ENCODE measurements around the gene B3GNT3.

B3GNT3 gene

DNA sequence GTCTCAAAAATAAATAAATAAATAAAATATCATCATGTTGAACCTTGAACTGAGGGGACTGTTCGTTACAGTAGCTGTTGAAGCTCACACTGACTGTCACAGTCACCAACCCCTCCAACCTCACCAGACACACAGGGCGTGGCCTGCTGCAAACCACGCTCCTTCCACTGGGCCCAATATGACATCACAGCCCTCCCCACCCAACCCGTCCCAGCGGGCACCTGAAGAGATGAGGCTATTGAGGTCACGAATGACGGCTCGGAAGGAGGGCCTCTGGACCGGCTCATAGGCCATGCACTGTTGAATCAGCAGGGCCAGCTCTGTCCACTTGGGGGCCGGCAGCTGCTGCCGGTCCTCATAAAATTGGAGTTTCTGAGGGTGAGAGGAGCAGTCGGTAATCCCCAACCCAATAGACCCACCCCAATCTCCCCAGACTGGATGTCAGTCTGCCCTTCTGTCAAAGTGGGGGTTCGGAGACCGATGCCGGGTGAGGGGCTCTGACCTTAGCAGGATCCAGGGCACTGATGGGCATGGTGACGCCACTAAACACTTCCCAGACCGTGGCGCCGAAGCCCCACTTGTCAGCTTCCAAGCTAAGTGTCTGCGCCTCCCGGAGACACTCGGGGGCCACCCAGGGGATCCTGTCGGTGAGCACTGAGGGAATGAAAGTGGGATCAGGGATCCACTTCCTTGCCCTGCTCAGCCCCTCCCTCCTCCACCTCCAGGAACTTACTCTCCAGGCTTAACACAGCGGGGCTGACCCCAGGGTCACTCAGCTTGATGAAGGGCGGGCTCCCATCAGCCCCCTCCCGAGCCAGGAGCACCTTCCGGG is 39.6 kb downstream of the B3GNT3 start:
- no peak for DNase-seq (ENCODE audit: low read depth)

DNA sequence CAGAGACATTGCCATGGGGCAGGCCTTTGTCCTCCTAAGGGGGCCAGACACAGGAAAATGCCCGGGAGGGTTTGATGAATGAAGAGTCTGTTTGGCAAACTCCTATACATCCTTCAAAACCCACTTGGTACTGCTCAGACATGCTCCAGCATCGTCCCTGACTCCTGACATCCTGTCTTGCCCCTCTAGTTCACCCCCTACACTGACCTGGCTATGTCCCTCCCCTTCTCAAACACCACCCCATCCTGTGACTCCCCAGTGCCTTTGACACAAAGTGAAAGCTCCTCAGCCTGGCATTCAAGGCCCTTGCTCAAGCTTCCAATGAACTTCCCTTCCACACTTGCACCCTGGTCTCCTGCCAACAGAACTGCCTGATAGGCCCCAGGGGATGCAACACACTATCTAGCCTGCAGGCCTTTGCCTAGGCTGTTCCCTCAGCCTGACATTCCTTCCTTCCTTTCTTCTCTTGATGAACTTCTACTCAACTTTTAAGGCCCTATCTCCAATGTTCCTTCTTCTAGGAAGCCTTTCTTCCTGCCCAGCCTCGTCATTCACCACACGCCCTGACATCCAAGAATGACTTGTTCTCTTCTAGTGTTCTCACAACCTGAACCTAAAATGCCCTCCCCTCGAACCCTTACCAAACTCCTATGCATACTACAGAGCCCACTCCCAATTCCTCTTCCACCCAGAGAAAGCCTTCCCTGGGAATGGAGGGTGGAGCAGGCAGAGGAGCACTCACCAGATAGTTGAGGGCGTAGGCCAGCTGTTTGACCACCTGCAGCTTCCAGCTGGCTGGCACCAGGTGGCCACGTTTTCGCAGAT is 40.5 kb downstream of the B3GNT3 start:
- no peak for DNase-seq (ENCODE audit: low read depth)

GRCh38 chr19:17836530-17836929 is 41.6 kb downstream of the B3GNT3 start:
- no peak for DNase-seq (ENCODE audit: low read depth)

- no peak for DNase-seq (ENCODE audit: low read depth)
Observed at GRCh38 chr19:17837972-17838371, 43.0 kb downstream of the B3GNT3 start.

DNA sequence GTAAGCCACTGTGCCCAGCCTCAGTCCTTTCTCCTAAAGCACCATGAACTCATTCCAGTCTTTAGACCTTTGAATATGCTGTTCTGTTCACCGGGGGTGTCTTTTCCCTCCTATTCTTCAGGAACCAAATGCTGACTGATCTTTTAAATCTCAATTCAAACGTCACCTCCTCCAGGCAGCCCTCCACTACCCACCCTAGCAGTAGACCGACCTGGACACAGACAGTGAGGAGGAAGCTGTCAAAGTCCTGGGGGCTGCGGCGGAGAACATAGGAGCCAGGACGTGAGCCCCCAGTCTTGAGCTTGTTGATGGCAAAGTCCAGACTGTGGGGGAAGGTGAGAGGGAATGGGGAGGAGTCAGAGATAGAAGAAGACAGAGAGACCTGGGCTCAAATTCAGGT is 45.1 kb downstream of the B3GNT3 start:
- DNase-seq (ENCODE audit: low read depth) = no peak

DNA sequence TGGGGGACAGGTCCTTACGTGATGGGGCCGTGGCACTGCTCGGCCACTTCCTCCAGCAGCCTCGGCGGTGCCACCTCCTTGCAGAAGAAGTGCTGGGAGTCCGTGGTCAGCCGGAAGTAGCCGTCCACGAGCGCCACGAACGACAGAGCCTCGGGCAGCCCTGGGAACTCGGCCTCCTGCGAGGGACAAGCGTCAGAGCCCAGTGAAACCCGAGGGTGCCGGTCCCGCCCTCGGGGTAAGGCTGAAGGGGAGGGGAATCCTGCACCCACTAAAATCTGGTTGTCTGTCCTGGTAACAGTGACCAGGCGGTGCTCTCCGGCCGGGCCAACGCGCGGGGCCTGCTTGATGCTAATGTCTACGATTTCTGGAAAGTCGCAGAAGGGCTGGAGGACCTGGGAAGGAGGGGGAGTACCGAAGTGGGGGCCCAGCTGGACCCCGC is 46.5 kb downstream of the B3GNT3 start:
- no peak for DNase-seq (ENCODE audit: low read depth)

DNA sequence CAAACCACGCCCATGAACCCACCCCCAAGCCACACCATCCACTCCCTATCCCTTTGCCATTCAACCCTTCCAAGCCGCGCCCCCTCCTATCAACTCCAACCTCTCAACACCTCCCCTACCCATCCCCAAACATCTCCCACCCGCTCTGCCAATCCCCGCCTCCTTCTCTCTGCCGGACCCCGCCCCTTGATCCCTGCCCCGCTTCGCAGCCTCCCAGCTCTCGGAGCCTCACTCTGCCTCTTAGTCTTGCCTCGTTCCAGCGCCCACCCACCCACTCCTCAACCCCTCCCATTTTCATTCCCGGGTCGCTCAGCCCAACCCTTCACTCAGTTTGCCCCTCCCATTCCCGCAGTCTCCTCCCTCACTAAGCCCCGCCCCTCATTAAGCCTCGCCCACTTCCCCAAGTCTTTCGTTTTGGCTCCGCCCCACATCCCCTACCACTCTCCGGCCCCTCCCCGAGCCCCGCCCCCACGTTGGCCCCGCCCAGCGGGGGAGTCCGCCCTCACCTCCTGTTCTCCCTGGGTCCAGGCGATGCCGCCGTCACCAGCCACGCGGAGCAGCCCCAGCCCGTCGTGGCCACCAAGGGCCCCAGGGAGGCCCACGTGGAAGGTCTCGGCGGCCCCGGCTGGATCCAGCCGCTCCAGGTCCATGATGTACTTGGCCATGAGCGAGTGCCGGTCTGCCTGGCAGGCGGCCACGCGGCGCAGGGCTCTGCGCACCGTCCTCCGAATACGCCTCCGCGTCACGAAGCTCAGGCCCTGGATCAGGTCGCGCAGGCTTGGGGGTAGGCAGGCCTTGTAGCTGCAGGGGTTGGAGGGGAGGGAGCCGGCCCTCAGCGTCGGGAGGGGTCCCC is 47.1 kb downstream of the B3GNT3 start:
- no peak for DNase-seq (ENCODE audit: low read depth)

DNA sequence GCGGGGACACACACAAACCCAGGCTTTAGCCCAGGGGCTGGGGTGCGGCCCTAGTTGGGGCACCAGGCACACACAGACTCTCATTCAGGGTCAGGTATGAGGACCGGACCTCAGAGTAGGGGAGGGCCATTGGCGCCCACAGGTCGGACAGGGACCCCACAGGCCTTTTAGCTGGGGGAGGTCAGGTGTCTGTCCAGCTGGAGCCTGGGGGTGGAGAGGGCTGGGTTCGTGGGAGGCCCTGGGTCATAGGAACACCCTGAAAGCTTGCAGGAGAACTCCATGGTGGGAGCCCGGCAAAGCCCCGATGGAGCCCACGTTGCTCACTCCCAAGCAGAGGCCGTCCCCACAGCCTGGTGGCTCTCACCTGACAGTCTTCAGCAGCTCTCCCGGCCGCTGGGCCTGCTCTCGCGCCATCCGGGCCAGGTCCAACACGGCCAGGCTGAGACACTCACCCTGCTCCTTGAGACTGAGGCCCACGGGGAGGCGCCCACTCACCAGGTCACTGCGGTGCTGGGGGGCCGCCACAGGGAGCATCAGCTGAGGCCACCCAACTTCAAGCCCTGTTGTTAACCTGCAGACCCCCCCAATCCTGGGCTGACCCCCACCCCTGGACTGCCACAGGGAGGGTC is 47.8 kb downstream of the B3GNT3 start:
- DNase-seq (ENCODE audit: low read depth) = no peak

DNA sequence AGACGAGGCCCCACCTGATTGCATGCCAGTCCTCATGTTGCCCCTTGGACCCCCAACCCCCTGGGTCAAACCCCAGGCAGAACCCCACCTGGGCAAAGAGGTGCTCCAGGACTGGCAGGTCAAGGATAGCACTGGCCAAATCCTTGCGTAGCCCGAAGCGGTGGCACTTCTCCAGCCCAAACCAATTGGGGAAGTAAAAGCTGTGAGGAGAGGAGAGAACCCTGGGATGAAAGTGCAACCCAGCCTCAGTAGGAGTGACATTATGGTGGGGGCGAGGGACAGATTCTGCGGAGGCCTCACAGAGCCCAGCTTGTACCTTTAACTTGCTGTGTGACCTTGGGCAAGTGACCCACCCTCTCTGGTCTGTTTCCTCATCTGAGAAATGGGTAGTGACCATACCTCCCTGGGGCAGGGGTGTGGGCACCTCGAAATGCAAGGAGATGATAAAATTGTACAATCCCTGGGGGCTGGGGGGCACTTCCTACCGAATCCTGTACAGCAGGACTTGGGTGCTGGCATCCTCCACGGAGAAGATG is 48.4 kb downstream of the B3GNT3 start:
- no peak for DNase-seq (ENCODE audit: low read depth)

DNA sequence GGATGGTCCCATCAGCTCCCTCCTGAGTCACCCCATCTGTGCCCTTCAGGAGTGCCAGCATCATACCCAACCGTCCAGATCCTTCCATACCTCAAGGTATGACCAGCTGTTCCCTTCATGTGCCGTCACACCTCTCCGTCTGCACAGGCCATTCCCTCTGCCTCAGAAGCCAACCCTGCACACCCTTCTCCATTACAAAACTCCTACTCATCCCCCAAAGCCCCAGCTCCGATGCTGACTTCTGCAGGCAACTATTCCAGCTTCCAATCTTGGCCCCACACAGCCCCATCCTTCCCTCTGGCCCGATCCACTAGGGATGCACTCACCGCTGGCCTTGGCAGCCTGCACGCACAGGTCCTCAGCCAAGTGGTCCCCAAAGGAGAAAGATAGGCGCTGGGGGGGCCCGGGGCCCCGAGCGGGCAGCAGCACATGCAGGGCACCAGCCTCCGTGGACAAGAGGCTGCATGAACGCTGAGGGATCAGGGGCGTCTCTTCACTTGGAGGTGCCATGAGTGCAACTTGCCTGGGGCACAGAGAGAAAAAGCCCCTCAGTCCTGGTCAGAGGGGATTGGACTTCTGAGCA is 49.1 kb downstream of the B3GNT3 start:
- no peak for DNase-seq (ENCODE audit: low read depth)

- DNase-seq (ENCODE audit: low read depth) = no peak
Observed at GRCh38 chr19:17846146-17846545, 51.2 kb downstream of the B3GNT3 start.

DNA sequence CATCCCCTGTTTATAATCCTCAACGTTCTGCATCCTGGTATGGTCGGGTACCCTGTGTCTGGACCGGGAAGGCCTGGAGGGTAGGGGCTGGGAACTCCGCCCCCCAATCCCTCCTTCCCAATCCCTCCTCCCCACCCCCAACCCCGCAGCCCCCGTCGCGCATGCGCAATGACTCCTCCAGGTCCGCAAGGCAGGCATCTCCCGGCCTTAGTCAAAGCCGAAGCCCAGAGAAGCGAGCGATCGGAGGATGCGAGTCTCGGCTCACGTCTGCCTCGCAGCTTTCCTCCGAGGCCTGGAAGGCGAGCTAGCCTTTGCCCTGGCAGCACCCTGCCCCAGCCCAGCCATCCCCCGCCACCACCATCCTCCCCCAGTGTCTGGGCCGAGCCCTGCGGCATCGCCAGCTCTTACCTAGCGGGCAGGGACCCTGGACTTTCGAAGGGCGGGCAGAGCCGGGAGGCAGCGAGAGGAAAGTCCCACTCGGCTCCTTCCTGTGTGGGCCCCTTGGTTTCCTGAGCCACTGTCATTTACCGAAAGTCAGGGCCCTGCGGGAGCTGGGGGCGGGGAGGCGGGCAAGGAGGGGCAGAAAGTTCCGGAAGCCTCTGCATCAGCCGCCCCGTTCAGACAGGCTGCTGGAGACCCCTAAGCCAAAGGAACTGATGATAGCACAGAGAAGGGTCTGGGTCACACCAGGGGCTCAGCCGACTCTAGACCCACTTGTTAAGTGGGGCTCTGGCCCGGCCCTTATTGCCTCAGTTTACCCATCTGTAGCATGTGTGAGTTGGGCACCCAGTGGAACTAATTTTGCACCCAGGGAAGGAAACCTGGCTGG is 52.8 kb downstream of the B3GNT3 start, which contains the start of gene JAK3:
TSS of gene JAK3 (minus strand) at position 445 of the 829 bp plus-strand sequence. CDS start 3,565 bp downstream, outside the sequence.
- no peak for DNase-seq (ENCODE audit: low read depth)

DNA sequence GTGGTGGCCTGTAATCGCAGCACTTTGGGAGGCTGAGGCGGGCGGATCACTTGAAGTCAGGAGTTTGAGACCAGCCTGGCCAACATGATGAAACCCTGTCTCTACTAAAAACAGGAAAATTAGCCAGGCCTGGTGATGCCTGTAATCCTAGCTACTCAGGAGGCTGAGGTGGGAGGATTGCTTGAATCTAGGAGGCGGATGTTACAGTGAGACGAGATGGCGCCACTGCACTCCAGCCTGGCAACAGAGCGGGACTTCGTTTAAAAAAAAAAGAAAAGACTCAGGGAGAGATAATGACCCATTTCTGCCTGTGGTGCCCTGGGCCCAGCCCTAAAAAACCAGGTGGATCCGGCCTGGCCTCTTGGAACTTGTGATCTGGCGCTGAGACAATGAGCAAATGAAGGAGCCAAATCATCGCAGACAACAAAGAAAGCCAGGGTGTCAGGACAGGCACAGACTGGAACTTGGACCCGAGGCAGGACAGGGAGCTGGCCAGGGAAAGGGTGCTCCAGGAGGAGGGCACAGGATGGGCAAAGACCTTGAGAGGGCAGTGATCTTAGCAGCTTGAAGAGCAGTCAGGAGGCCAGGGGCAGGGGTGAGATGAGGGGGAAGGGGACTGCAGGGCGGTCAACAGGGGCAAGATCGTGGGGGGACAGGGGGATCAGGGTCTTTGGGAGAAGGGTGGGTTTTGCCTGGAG is 53.8 kb downstream of the B3GNT3 start:
- DNase-seq (ENCODE audit: low read depth) = no peak

GRCh38 chr19:17854061-17854460 is 59.1 kb downstream of the B3GNT3 start:
- no peak for DNase-seq (ENCODE audit: low read depth)

DNA sequence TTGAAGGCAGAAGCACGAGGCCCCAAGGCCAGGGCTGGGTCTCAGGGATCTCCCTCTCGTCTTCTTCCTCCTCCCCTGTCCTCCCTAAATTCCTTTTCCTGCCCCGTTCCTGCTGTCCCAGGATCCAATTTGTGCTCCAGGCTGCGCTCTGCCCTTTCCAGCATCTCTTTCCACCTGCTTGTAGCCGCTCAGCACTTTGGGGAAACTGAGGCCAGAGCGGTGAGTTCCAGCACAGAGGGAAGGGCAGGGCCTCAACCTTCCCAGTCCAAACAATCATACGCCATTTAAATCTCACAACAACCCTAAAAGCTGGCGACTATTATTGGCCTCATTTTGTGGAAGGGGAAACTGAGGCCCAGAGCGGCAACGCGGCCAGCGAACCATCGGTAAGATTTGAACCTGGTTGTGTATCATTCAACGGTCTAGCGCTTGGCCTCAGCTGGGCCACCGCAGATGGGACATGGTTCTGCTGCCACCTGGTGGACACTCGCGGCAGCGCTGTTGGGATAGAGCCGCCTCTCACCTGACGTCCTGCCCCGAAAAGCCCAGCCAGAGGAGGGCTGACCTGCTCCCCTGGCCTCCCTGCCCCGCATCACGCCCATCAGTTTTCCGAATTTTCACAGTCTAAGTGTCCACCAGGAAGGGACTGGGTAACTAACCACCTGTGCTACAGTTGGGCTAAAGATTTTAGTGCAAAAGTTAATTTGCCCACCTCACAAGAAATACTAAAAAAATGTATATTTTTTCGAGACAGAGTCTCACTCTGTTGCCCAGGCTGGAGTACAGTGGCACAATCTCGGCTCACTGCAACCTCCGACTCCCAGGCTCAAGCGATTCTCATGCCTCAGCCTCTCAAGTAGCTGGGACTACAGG is 60.6 kb downstream of the B3GNT3 start:
- DNase-seq (ENCODE audit: low read depth) = no peak

DNA sequence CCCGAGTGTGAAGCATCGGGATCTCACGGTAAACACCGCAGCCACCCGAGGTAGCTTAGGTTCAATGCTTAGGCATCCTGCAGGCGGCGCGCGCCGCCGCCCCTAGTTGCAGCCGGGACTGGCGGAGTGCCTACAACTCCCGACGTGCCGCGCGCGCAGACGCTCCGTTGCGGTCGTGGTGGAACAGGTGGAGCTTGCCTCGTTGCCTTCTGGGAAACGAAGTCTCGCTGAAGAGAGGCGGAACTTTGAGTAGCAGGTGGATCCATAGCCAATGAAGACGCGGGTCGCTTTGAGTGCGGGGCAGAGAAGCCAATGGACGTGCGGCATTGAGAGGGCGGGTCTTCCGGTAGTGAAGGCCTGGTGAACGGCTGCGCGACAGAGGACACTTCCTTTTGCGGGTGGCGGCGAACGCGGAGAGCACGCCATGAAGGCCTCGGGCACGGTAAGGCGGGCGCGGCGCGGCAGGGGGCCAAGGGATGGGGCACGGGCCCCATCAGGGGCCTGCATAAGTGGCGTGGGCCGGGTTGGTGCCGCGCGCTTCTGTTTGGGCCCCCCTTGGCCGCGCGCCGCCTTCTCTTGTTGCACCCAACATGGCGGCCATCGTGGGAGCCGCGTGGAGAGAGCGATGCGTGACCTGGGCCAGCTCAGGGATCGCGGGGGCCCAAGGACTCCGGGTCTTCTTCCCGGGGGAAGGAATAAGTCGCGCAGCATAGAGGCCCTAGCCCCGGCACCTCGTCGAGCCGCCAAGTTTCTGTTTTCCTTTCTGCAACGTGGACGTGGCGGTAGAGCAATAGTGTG is 64.8 kb downstream of the B3GNT3 start, which contains the start of gene RPL18A:
TSS of gene RPL18A (plus strand) at position 378 of the 798 bp plus-strand sequence. CDS start at position 425, 47 bp downstream.
- DNase-seq (ENCODE audit: low read depth) = peak; percentile 98

DNA sequence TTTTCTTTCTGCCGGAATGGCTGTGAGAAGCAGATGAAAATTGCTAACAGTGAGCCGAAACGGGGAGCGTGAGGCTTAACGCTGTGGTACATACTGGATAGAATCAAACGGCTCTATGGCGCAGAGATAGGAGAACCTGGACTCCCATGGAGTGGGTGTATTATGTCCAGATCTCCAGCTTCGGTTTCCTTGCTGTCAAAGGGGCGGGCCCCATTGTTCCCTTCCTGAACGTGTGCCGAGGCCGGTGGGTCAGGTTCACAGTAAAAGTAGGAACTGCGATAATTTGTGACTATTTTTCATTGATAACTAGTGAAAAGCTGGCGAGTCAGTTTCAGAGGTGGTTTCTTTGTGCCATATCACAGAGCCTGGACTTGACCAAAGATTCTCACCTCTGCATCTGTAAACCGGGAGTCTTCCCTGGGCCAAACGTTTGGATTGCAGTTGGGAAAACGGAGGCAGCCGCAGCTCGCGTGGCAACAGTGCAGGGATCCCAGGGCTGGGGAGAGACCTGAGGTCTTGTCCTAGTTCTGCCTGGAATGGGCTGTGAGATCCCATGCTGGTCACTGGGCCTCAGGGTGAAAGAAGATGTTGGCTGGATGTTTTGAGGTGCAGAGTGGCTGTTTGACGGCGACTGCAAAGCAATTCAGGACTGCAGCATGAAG is 65.5 kb downstream of the B3GNT3 start:
- DNase-seq (ENCODE audit: low read depth) = no peak
